SK-N-MC (cell line): ENCODE results near the gene BPIFB2.

Source experiments
- EZH2 ChIP-seq: fragments of 200-600 bp; sonication (generic); IDR thresholded peaks from one replicate; pipeline ENCODE4 v1.6.1; 2017; ENCODE audit warnings: antibody characterized with exemption
- FOXP2 ChIP-seq: optimal IDR thresholded peaks from 2 replicates; pipeline ENCODE3; 2011; ENCODE audit warnings: mild to moderate bottlenecking, moderate library complexity; ENCODE audit not compliant: insufficient read depth; ENCODE audit errors: extremely low read length, control extremely low read depth
- POLR2AphosphoS5 ChIP-seq: IDR thresholded peaks from 2 replicates; pipeline ENCODE4 v1.6.1; 2012; ENCODE audit warnings: mild to moderate bottlenecking, low read depth, low read length, borderline replicate concordance

GRCh38 chr20:32977281-32978008, 30.1 kb upstream of the BPIFB2 start:
- TF ChIP-seq EZH2 (no peak), POLR2AphosphoS5 (no peak), FOXP2 (no peak)
